HG03575 (cell line): ENCODE results near the gene DIRAS1.

ENCODE experiments used
- ATAC-seq: cut with Tn5 transposase; IDR thresholded peaks from one replicate; pipeline ENCODE4 v1.9.1; 2021; ENCODE audit not compliant: unreplicated experiment, insufficient number of reproducible peaks, low FRiP score; ENCODE audit errors: extremely low read depth

DIRAS1 gene

GRCh38 chr19:2720777-2721569 lies at the start of gene DIRAS1:
TSS of gene DIRAS1 (minus strand) at chr19:2721372. CDS start at chr19:2717806, 3,566 bp downstream.
- no peak for ATAC-seq

- ATAC-seq, result no peak
Measured at GRCh38 chr19:2770055-2771013, 49.2 kb upstream of the DIRAS1 start.

- no peak for ATAC-seq
Measured at GRCh38 chr19:2769218-2769617, 48.0 kb upstream of the DIRAS1 start.

GRCh38 chr19:2768365-2769132 lies 47.4 kb upstream of the DIRAS1 start:
- no peak for ATAC-seq

GRCh38 chr19:2767688-2768087 lies 46.5 kb upstream of the DIRAS1 start:
- no peak for ATAC-seq

- ATAC-seq, result no peak
Measured at GRCh38 chr19:2766594-2767372, 45.6 kb upstream of the DIRAS1 start.

GRCh38 chr19:2765376-2765775 lies 44.2 kb upstream of the DIRAS1 start:
- ATAC-seq, result no peak

- ATAC-seq, result no peak
Measured at GRCh38 chr19:2764945-2765344, 43.8 kb upstream of the DIRAS1 start.

- ATAC-seq, result no peak
Measured at GRCh38 chr19:2763687-2764086, 42.5 kb upstream of the DIRAS1 start.

GRCh38 chr19:2762783-2763496 lies 41.8 kb upstream of the DIRAS1 start:
- no peak for ATAC-seq

- ATAC-seq, result no peak
Measured at GRCh38 chr19:2761876-2762782, 41.0 kb upstream of the DIRAS1 start.

GRCh38 chr19:2761309-2761677 lies 40.1 kb upstream of the DIRAS1 start:
- no peak for ATAC-seq

- no peak for ATAC-seq
Measured at GRCh38 chr19:2759965-2760364, 38.8 kb upstream of the DIRAS1 start.

GRCh38 chr19:2759362-2759761 lies 38.2 kb upstream of the DIRAS1 start:
- ATAC-seq, result no peak

- no peak for ATAC-seq
Measured at GRCh38 chr19:2758601-2759313, 37.6 kb upstream of the DIRAS1 start.
